Muscle of leg (tissue), 11 donors: ENCODE measurements around the gene MYORG. TPM values are rescaled to one million over a fixed set of nuclear protein-coding genes. Genes with fewer than 3 reads are reported as not detected.

Experiments
- DNase-seq: peaks from one replicate; pipeline ENCODE4 v3.0.0; 2013
- H3K27ac ChIP-seq: one replicate; pipeline ENCODE4 v1.5.1; 2013; ENCODE audit warnings: mild to moderate bottlenecking, low read length, control low read depth
- H3K27me3 ChIP-seq: one replicate; pipeline ENCODE4 v1.6.1; 2013; ENCODE audit warnings: low read length; ENCODE audit not compliant: control insufficient read depth, insufficient read depth
- H3K36me3 ChIP-seq: one replicate; pipeline ENCODE4 v1.6.1; 2013; ENCODE audit warnings: low read length; ENCODE audit not compliant: control insufficient read depth, insufficient read depth
- H3K4me1 ChIP-seq: one replicate; pipeline ENCODE4 v1.6.1; 2013; ENCODE audit warnings: low read length; ENCODE audit not compliant: control insufficient read depth, insufficient read depth
- H3K4me3 ChIP-seq: one replicate; pipeline ENCODE4 v1.5.1; 2013; ENCODE audit warnings: low read length, control low read depth
- H3K9me3 ChIP-seq: replicated peaks from 2 replicates; pipeline ENCODE4 v1.6.1; 2013; ENCODE audit warnings: low read depth, low read length; ENCODE audit not compliant: control insufficient read depth
- WGBS: methylation state at CpG from one replicate; pipeline ENCODE4 v1.1.5; 2013; ENCODE audit warnings: missing lambda C conversion rate; ENCODE audit not compliant: insufficient coverage; 5-methylcytosine and 5-hydroxymethylcytosine counted together
- polyA plus RNA-seq, 8 donors: library from polyadenylated mRNA; unstranded; fragments of 120-200 nt; gene quantifications; one replicate each; pipeline versions ENCODE4 v1.2.1 to v1.2.3, GENCODE V29; 2013; ENCODE audit warnings: inconsistent platforms in 1 of 8, low replicate concordance in 1 of 8; ENCODE audit not compliant: insufficient read length in 8 of 8, insufficient read depth in 1 of 8
- total RNA-seq: library from RNA; stranded (reverse); fragments of 120-200 nt; gene quantifications from one replicate; pipeline ENCODE4 v1.2.4, GENCODE V29; 2013

The MYORG gene
- total and polyA plus RNA-seq, 9 donors = 8.1 to 20.3 (median 15.9) TPM

- Histone ChIP-seq H3K4me3 (peak overlapping the region; percentile 40), H3K27me3 (peaks cover 40% of the 10 kb centered on the region), H3K4me1 (peaks cover 44% of the 10 kb centered on the region), H3K36me3 (no peaks in the 10 kb centered on the region), H3K27ac (no peak overlapping the region), H3K9me3 (no peaks in the 10 kb centered on the region)
- 1% methylated on average over 18 of the region's 35 CpGs for WGBS
- peak; percentile 90 for DNase-seq
Measured at GRCh38 chr9:34379334-34380033, 2.8 kb upstream of the MYORG start.

- H3K27ac ChIP-seq = no peak overlapping the region
- H3K36me3 ChIP-seq = no peaks in the 10 kb centered on the region
- 86% methylated on average over 3 of the region's 3 CpGs for WGBS
- no peak for DNase-seq
- H3K9me3 ChIP-seq = no peaks in the 10 kb centered on the region
- no peak overlapping the region for H3K4me3 ChIP-seq
- H3K4me1 ChIP-seq = peaks cover 44% of the 10 kb centered on the region
- H3K27me3 ChIP-seq = peaks cover 44% of the 10 kb centered on the region
Measured at GRCh38 chr9:34378376-34379060, 1.8 kb upstream of the MYORG start.

GRCh38 chr9:34377404-34377746, 677 bp upstream of the MYORG start:
- peak overlapping the region; percentile 62 for H3K27ac ChIP-seq
- peaks cover 51% of the 10 kb centered on the region for H3K27me3 ChIP-seq
- H3K4me1 ChIP-seq = peaks cover 45% of the 10 kb centered on the region
- peak overlapping the region; percentile 79 for H3K4me3 ChIP-seq
- H3K9me3 ChIP-seq = peaks cover under 1% of the 10 kb centered on the region
- WGBS = 2% methylated on average over 14 of the region's 21 CpGs
- DNase-seq = peak; percentile 37
- H3K36me3 ChIP-seq = peaks cover 2% of the 10 kb centered on the region

- peaks cover 53% of the 10 kb centered on the region for H3K27me3 ChIP-seq
- H3K36me3 ChIP-seq = peaks cover 15% of the 10 kb centered on the region
- peak; percentile 67 for DNase-seq
- peaks cover 2% of the 10 kb centered on the region for H3K9me3 ChIP-seq
- peak overlapping the region; percentile 79 for H3K4me3 ChIP-seq
- peaks cover 49% of the 10 kb centered on the region for H3K4me1 ChIP-seq
- WGBS = 6% methylated on average over 14 of the region's 22 CpGs
- H3K27ac ChIP-seq = peak overlapping the region; percentile 84
Measured at GRCh38 chr9:34375901-34376595, 650 bp downstream of the MYORG start.

GRCh38 chr9:34374905-34375552, 1.7 kb downstream of the MYORG start:
- H3K4me3 ChIP-seq = no peak overlapping the region
- H3K27ac ChIP-seq = no peak overlapping the region
- 14% methylated on average over 1 of the region's 5 CpGs for WGBS
- H3K9me3 ChIP-seq = peaks cover 2% of the 10 kb centered on the region
- H3K27me3 ChIP-seq = peaks cover 52% of the 10 kb centered on the region
- no peak for DNase-seq
- H3K36me3 ChIP-seq = peaks cover 15% of the 10 kb centered on the region
- H3K4me1 ChIP-seq = peaks cover 50% of the 10 kb centered on the region

GRCh38 chr9:34374339-34374738, 2.4 kb downstream of the MYORG start:
- Histone ChIP-seq H3K4me1 (peaks cover 50% of the 10 kb centered on the region), H3K36me3 (peaks cover 15% of the 10 kb centered on the region), H3K27ac (no peak overlapping the region), H3K27me3 (peaks cover 46% of the 10 kb centered on the region), H3K9me3 (peaks cover 2% of the 10 kb centered on the region), H3K4me3 (no peak overlapping the region)
- 89% methylated on average over 2 of the region's 3 CpGs for WGBS
- DNase-seq = no peak

- 100% methylated on average over 1 of the region's 2 CpGs for WGBS
- DNase-seq = no peak
- peaks cover 42% of the 10 kb centered on the region for H3K27me3 ChIP-seq
- peaks cover 15% of the 10 kb centered on the region for H3K36me3 ChIP-seq
- no peak overlapping the region for H3K27ac ChIP-seq
- no peak overlapping the region for H3K4me3 ChIP-seq
- H3K9me3 ChIP-seq = peaks cover 2% of the 10 kb centered on the region
- H3K4me1 ChIP-seq = peaks cover 51% of the 10 kb centered on the region
Measured at GRCh38 chr9:34373749-34374148, 2.9 kb downstream of the MYORG start.

- Histone ChIP-seq H3K36me3 (peaks cover 15% of the 10 kb centered on the region), H3K27ac (no peak overlapping the region), H3K9me3 (peaks cover 2% of the 10 kb centered on the region), H3K4me1 (peaks cover 50% of the 10 kb centered on the region), H3K4me3 (no peak overlapping the region), H3K27me3 (peaks cover 42% of the 10 kb centered on the region)
- DNase-seq = no peak
- 53% methylated on average over 32 of the region's 41 CpGs for WGBS
Measured at GRCh38 chr9:34372467-34373011, 4.2 kb downstream of the MYORG start.

- Histone ChIP-seq H3K4me1 (peaks cover 45% of the 10 kb centered on the region), H3K4me3 (no peak overlapping the region), H3K9me3 (peaks cover 2% of the 10 kb centered on the region), H3K27ac (no peak overlapping the region), H3K36me3 (peaks cover 15% of the 10 kb centered on the region), H3K27me3 (peaks cover 42% of the 10 kb centered on the region)
- DNase-seq = no peak
- WGBS = 67% methylated on average over 60 of the region's 60 CpGs
Measured at GRCh38 chr9:34371886-34372466, 4.7 kb downstream of the MYORG start.
